GM11168 (cell line): Measurements from ENCODE around the gene ANGPTL8.

ENCODE experiments used
- in situ Hi-C: fragments of 300-500 bp; cut with MboI; formaldehyde crosslinking; loops from one replicate; pipeline ENCODE4 v1.12.0; 2022; ENCODE audit warnings: low sequenced_read_pairs; ENCODE audit not compliant: unreplicated experiment

The ANGPTL8 gene

GRCh38 chr19:11234486-11235075 lies 4.8 kb upstream of the ANGPTL8 start:
- in situ Hi-C loops: no loop called here

GRCh38 chr19:11236324-11237301 lies 2.8 kb upstream of the ANGPTL8 start:
- in situ Hi-C loops: no loop called here

GRCh38 chr19:11237321-11237720 lies 2.1 kb upstream of the ANGPTL8 start:
- in situ Hi-C loops: no loop called here

- in situ Hi-C loops: no loop called here
These were observed 1.4 kb upstream of the ANGPTL8 start for GRCh38 chr19:11238041-11238440.

- in situ Hi-C loops: no loop called here
These were observed 540 bp upstream of the ANGPTL8 start for GRCh38 chr19:11238781-11239376.

- in situ Hi-C loops: no loop called here
These were observed 607 bp downstream of the ANGPTL8 start for GRCh38 chr19:11240008-11240444.

- in situ Hi-C loops: no loop called here
These were observed 2.6 kb downstream of the ANGPTL8 start for GRCh38 chr19:11242025-11242424.

- in situ Hi-C loops: no loop called here
These were observed 3.7 kb downstream of the ANGPTL8 start for GRCh38 chr19:11242864-11243797.

- in situ Hi-C loops: no loop called here
These were observed 4.4 kb downstream of the ANGPTL8 start for GRCh38 chr19:11243798-11244169.

- in situ Hi-C loops: no loop called here
These were observed 5.6 kb downstream of the ANGPTL8 start for GRCh38 chr19:11244846-11245589.

- in situ Hi-C loops: no loop called here
These were observed 7.5 kb downstream of the ANGPTL8 start for GRCh38 chr19:11246941-11247340.

GRCh38 chr19:11247391-11247790 lies 8.0 kb downstream of the ANGPTL8 start:
- in situ Hi-C loops: no loop called here

GRCh38 chr19:11247934-11248333 lies 8.5 kb downstream of the ANGPTL8 start:
- in situ Hi-C loops: no loop called here

- in situ Hi-C loops: no loop called here
These were observed 9.4 kb downstream of the ANGPTL8 start for GRCh38 chr19:11248852-11249251.

- in situ Hi-C loops: no loop called here
These were observed 11.8 kb downstream of the ANGPTL8 start for GRCh38 chr19:11251217-11251616.

GRCh38 chr19:11251650-11252314 lies 12.4 kb downstream of the ANGPTL8 start:
- in situ Hi-C loops: no loop called here

GRCh38 chr19:11252665-11253355 lies 13.4 kb downstream of the ANGPTL8 start:
- in situ Hi-C loops: no loop called here

- in situ Hi-C loops: no loop called here
These were observed 15.2 kb downstream of the ANGPTL8 start for GRCh38 chr19:11254666-11255065.
